Measurements from ENCODE around the gene BEGAIN.

- TF ChIP-seq CTCF (IDR thresholded peaks at IDR 0.05) (no peak), POLR2A (IDR thresholded peaks at IDR 0.05) (no peak)
Observed at GRCh38 chr14:100526057-100526456, 61.2 kb downstream of the BEGAIN start.
